Stimulated activated CD4-positive, alpha-beta T cell treated with anti-CD3 and anti-CD28 coated beads, Interleukin-4, amount 100 ng/mL, for 48 hours (primary cell): ENCODE results near the gene ROPN1B.

ENCODE experiments used
- DNase-seq, 2 donors: peaks; one replicate each; pipeline ENCODE4 v3.0.0-alpha.2; 2020; ENCODE audit warnings: low read depth in 2 of 2

ROPN1B gene

GRCh38 chr3:126030455-126030854 is 61.5 kb downstream of the ROPN1B start:
- DNase-seq, result no peak

- DNase-seq, result no peak
Observed at GRCh38 chr3:126031981-126032471, 63.0 kb downstream of the ROPN1B start.
